ENCODE measurements around the gene DIP2C.
"Not testable (repeated sequence)": the region's sequence is repeated elsewhere in the genome, so short reads cannot be mapped to it uniquely, and the experiment has no call there.

DIP2C gene

DNA sequence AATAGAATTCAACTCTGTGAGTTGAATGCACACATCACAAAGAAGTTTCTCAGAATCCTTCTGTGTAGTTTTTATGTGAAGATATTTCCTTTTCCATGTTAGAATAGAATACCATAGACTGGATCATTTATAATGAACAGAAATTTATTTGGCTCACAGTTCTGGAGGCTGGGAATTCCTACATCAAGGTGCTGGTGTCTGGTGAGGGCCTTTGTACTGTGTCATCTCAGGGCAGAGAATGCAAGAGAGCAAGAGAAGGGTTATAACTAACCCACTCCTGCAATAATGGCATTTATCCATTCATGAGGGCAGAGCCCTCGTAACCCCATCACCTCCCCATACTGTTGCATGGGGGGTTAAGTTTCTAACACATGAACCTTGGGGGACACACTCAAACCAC, 18.4 kb upstream of the DIP2C start:
- Histone ChIP-seq H3K27ac (no peak overlapping the region), H3K36me3 (no peaks in the 10 kb centered on the region), H3K9me3 (peaks cover 0 to 3% (median 0%) of the 10 kb centered on the region in 3 donors), H3K27me3 (peaks cover 0 to 8% of the 10 kb centered on the region in 2 donors), H3K4me3 (no peak overlapping the region), H3K4me1 (no peaks in the 10 kb centered on the region)
- TF ChIP-seq, protein P1, sequence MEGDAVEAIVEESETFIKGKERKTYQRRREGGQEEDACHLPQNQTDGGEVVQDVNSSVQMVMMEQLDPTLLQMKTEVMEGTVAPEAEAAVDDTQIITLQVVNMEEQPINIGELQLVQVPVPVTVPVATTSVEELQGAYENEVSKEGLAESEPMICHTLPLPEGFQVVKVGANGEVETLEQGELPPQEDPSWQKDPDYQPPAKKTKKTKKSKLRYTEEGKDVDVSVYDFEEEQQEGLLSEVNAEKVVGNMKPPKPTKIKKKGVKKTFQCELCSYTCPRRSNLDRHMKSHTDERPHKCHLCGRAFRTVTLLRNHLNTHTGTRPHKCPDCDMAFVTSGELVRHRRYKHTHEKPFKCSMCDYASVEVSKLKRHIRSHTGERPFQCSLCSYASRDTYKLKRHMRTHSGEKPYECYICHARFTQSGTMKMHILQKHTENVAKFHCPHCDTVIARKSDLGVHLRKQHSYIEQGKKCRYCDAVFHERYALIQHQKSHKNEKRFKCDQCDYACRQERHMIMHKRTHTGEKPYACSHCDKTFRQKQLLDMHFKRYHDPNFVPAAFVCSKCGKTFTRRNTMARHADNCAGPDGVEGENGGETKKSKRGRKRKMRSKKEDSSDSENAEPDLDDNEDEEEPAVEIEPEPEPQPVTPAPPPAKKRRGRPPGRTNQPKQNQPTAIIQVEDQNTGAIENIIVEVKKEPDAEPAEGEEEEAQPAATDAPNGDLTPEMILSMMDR (IDR thresholded peaks at IDR 0.05) = no peak
- intact Hi-C loops (cut with DNase I; ENCODE audit: low total_unique reads) = no loop called here
- no peak for DNase-seq

DNA sequence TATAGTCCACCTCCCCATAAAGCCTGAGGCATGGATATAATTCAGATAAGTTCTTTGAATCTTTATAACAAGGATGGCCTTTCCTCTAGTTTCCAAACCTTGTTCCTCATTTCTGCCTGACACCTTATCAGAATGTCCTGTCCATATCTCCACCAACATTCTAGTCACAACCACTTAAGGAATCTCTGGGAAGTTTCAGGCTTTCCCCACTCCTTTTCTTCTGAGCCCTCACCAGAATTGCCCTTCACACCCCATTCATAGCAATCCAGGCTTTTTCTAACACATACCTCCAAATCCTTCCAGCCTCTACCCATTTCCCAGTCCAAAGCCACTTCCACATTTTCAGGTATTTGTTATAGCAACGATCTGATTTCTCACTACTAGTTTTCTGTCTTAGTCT, 18.0 kb upstream of the DIP2C start:
- Histone ChIP-seq H3K4me3 (no peak overlapping the region), H3K4me1 (no peaks in the 10 kb centered on the region), H3K27me3 (peaks cover 0 to 11% of the 10 kb centered on the region in 2 donors), H3K9me3 (peaks cover 0 to 3% (median 0%) of the 10 kb centered on the region in 3 donors), H3K27ac (no peak overlapping the region), H3K36me3 (no peaks in the 10 kb centered on the region)
- intact Hi-C loops (cut with DNase I; ENCODE audit: low total_unique reads) = no loop called here
- DNase-seq = no peak
- TF ChIP-seq, protein P1 (IDR thresholded peaks at IDR 0.05) = no peak

DNA sequence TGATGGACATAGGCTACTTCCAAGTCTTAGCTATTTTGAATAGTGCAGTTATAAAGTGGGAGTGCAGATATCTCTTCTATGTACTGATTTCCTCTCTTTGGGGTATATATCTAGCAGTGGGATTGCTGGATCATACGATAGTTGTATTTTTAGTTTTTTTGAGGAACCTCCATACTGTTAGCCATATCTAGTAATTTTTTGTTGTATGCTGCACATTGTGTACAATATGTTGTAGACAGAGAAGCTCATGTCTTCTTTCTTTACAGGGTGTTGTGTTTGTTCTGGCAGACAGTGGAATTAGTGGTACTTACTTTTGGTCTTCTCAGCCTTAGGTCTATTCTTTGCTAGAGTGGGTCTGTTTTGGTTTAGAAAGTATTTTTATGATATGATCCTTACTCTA, 13.7 kb upstream of the DIP2C start:
- no peak overlapping the region for H3K27ac ChIP-seq
- TF ChIP-seq, protein P1 (IDR thresholded peaks at IDR 0.05) = no peak
- intact Hi-C loops (cut with DNase I; ENCODE audit: low total_unique reads) = no loop called here
- no peak overlapping the region for H3K4me3 ChIP-seq
- no peak for DNase-seq
- peaks cover 0 to 39% of the 10 kb centered on the region in 2 donors for H3K27me3 ChIP-seq
- H3K36me3 ChIP-seq = no peaks in the 10 kb centered on the region
- H3K9me3 ChIP-seq = peaks cover 0 to 3% (median 0%) of the 10 kb centered on the region in 3 donors
- no peaks in the 10 kb centered on the region for H3K4me1 ChIP-seq

- DNase-seq; H3K36me3 ChIP-seq; H3K9me3 ChIP-seq; H3K4me3 ChIP-seq; intact Hi-C loops (cut with DNase I; ENCODE audit: low total_unique reads); H3K4me1 ChIP-seq; H3K27ac ChIP-seq: not testable (repeated sequence)
- peaks cover 0 to 62% of the 10 kb centered on the region in 2 donors for H3K27me3 ChIP-seq
Observed at GRCh38 chr10:700183-700582, 10.7 kb upstream of the DIP2C start.

- intact Hi-C loops (cut with DNase I; ENCODE audit: low total_unique reads) = no loop called here
- peaks cover 0 to 52% of the 10 kb centered on the region in 2 donors for H3K27me3 ChIP-seq
- no peak for DNase-seq
- TF ChIP-seq, protein P1 (IDR thresholded peaks at IDR 0.05) = no peak
- no peaks in the 10 kb centered on the region for H3K36me3 ChIP-seq
- H3K9me3 ChIP-seq = no peaks in the 10 kb centered on the region
- no peak overlapping the region for H3K4me3 ChIP-seq
- H3K4me1 ChIP-seq = peaks cover 0 to 7% (median 0%) of the 10 kb centered on the region in 4 donors
- no peak overlapping the region for H3K27ac ChIP-seq
Observed at GRCh38 chr10:697097-697875, 7.8 kb upstream of the DIP2C start.

- H3K27ac ChIP-seq = no peak overlapping the region
- TF ChIP-seq, protein P1 (IDR thresholded peaks at IDR 0.05) = no peak
- peaks cover 0 to 45% of the 10 kb centered on the region in 2 donors for H3K27me3 ChIP-seq
- DNase-seq = no peak
- intact Hi-C loops (cut with DNase I; ENCODE audit: low total_unique reads) = no loop called here
- peaks cover 0 to 11% (median 6%) of the 10 kb centered on the region in 4 donors for H3K4me1 ChIP-seq
- no peak overlapping the region for H3K4me3 ChIP-seq
- no peaks in the 10 kb centered on the region for H3K9me3 ChIP-seq
- H3K36me3 ChIP-seq = no peaks in the 10 kb centered on the region
Observed at GRCh38 chr10:695396-695795, 5.9 kb upstream of the DIP2C start.
